K562 (cell line): ENCODE results near the gene TMEM271. TPM values are rescaled to one million over a fixed set of nuclear protein-coding genes. Genes with fewer than 3 reads are reported as not detected.

Experiments used
- ATAC-seq: fragments of 200-7000 bp; cut with Tn5 transposase; 3 replicates; pipeline ENCODE4 v1.9.1; 2020; ENCODE audit warnings: moderate library complexity
- BruUV-seq: library from RNA; stranded (reverse); fragments of 400-500 nt; replicated peaks from 2 replicates; lab custom pipeline; 2021; lab: Mats Ljungman, UMichigan
- CTCF ChIA-PET: fragments of 300-600 bp; formaldehyde crosslinking; extraction: SDS; loops from one replicate; lab custom pipeline; 2021; ENCODE audit warnings: low intra/inter-chr PET ratio; lab: Yijun Ruan, JAX
- POLR2A ChIA-PET: fragments of 300-600, 350-650 bp; sonication (Branson Sonifier 250); formaldehyde crosslinking; extraction: SDS; loops from one replicate; lab custom pipeline; 2021; ENCODE audit warnings: antibody characterized with exemption, inconsistent platforms; lab: Yijun Ruan, JAX
- DNase-seq, 4 experiments: peaks; one replicate each; pipeline versions ENCODE4 v3.0.0 to v3.0.0-alpha.2; 2011 to 2018; ENCODE audit warnings: low spot score in 3 of 4, mixed read lengths in 3 of 4; ENCODE audit errors: extremely low read depth in 1 of 4
- FAIRE-seq: peaks from 2 replicates; lab custom pipeline; 2011; peaks lifted over from hg19 to GRCh38; lab: Jason Lieb, UNC
- H2AFZ ChIP-seq: 2 replicates; pipeline ENCODE4 v1.6.0; 2011; ENCODE audit warnings: low read depth, low read length, control low read depth, inconsistent platforms
- H3K27ac ChIP-seq: fragments of 200-600 bp; 3 replicates; pipeline ENCODE4 v1.8.0; 2011; ENCODE audit warnings: low read depth, mild to moderate bottlenecking, control low read depth, inconsistent platforms, low read length, moderate library complexity, mixed read lengths; ENCODE audit errors: extremely low read depth
- H3K27me3 ChIP-seq, 2 experiments: fragments of 300-600 bp in 1 of 2; 2 replicates in 1 of 2; 3 replicates in 1 of 2; pipeline versions ENCODE4 v1.6.0 to v1.8.0; 2011; ENCODE audit warnings: inconsistent platforms in 2 of 2, low read length in 2 of 2, mild to moderate bottlenecking in 1 of 2, mixed read lengths in 1 of 2, moderate library complexity in 1 of 2; ENCODE audit not compliant: control insufficient read depth in 2 of 2, insufficient read depth in 2 of 2
- H3K36me3 ChIP-seq: fragments of 300-600 bp; 3 replicates; pipeline ENCODE4 v1.8.0; 2011; ENCODE audit warnings: mild to moderate bottlenecking, low read length, inconsistent platforms; ENCODE audit not compliant: control insufficient read depth, insufficient read depth
- H3K4me1 ChIP-seq, 2 experiments: fragments of 200-600 bp in 1 of 2; replicated peaks in 1 of 2; 2 replicates in 1 of 2; 3 replicates in 1 of 2; pipeline versions ENCODE4 v1.5.1 to v1.8.0; 2011; ENCODE audit warnings: inconsistent platforms in 2 of 2, low read length in 2 of 2, mild to moderate bottlenecking in 1 of 2, mixed read lengths in 1 of 2, moderate library complexity in 1 of 2; ENCODE audit not compliant: control insufficient read depth in 2 of 2, insufficient read depth in 2 of 2
- H3K4me2 ChIP-seq: 2 replicates; pipeline ENCODE4 v1.6.1; 2011; ENCODE audit warnings: low read length, control low read depth, inconsistent platforms, mixed read lengths; ENCODE audit not compliant: insufficient read depth
- H3K4me3 ChIP-seq: fragments of 200-600 bp; sonication (generic), shearing (Covaris generic); 2 replicates; pipeline ENCODE4 v1.5.1; 2016; ENCODE audit warnings: control low read depth, inconsistent platforms
- H3K79me2 ChIP-seq: fragments of 200-600 bp; 3 replicates; pipeline ENCODE4 v1.8.0; 2011; ENCODE audit warnings: low read length, inconsistent platforms; ENCODE audit not compliant: control insufficient read depth, insufficient read depth
- H3K9ac ChIP-seq, 2 experiments: 2 replicates each; pipeline versions ENCODE4 v1.6.0 to v1.6.1; 2011; ENCODE audit warnings: low read depth in 2 of 2, low read length in 2 of 2, control low read depth in 1 of 2, inconsistent platforms in 1 of 2, mild to moderate bottlenecking in 1 of 2, mixed read lengths in 1 of 2; ENCODE audit not compliant: insufficient read depth in 1 of 2
- H3K9me1 ChIP-seq: one replicate; pipeline ENCODE4 v1.6.0; 2011; ENCODE audit warnings: inconsistent platforms, mild to moderate bottlenecking, low read length, moderate library complexity; ENCODE audit not compliant: control insufficient read depth, insufficient read depth
- H3K9me3 ChIP-seq: replicated peaks from 2 replicates; pipeline ENCODE4 v1.5.1; 2011; ENCODE audit warnings: low read depth, low read length, inconsistent platforms; ENCODE audit not compliant: control insufficient read depth, insufficient read depth
- H4K20me1 ChIP-seq: replicated peaks from 2 replicates; pipeline ENCODE4 v1.6.1; 2011; ENCODE audit warnings: low read length, inconsistent platforms, mixed read lengths; ENCODE audit not compliant: control insufficient read depth, insufficient read depth
- EZH2 ChIP-seq: IDR thresholded peaks from 2 replicates; pipeline ENCODE4 v1.6.1; 2012; ENCODE audit warnings: low read depth, mild to moderate bottlenecking, inconsistent platforms, low read length, borderline replicate concordance
- NUFIP1 ChIP-seq: fragments of 450-650 bp; IDR thresholded peaks from 2 replicates; pipeline ENCODE4 v1.6.1; 2018; ENCODE audit not compliant: partially characterized antibody
- RBM22 ChIP-seq: fragments of 200-400 bp; formaldehyde crosslinking; IDR thresholded peaks from 2 replicates; pipeline ENCODE4 v1.6.1; 2018; ENCODE audit warnings: low read length, low read depth; ENCODE audit not compliant: poor library complexity, severe bottlenecking
- SRSF7 ChIP-seq: fragments of 200-400 bp; formaldehyde crosslinking; optimal IDR thresholded peaks from 2 replicates; pipeline ENCODE3; 2017; ENCODE audit warnings: mild to moderate bottlenecking, low read depth, low read length
- THRA ChIP-seq: fragments of 450-650 bp; IDR thresholded peaks from 2 replicates; pipeline ENCODE4 v1.6.1; 2017; ENCODE audit warnings: mild to moderate bottlenecking, moderate library complexity
- WGBS: fragments of 100-300 bp; shearing (Covaris generic); methylation state at CpG from one replicate; pipeline ENCODE4 v1.1.6; 2016; ENCODE audit warnings: low coverage, mixed read lengths; ENCODE audit not compliant: insufficient coverage; ENCODE audit errors: missing lambda C conversion rate; 5-methylcytosine and 5-hydroxymethylcytosine counted together
- in situ Hi-C: fragments of 300-500 bp; cut with MboI; formaldehyde crosslinking; loops from 4 replicates; pipeline ENCODE4 v1.15.0; 2018; ENCODE audit warnings: inconsistent platforms, mixed read lengths
- intact Hi-C: fragments of 100-400 bp; cut with micrococcal nuclease; formaldehyde crosslinking; loops from 2 replicates; pipeline ENCODE4 v1.14.2; 2022
- polyA plus RNA-seq, 8 experiments: library from polyadenylated mRNA; depleted of rRNA in 4 of 8; stranded (reverse) in 5 of 8; unstranded in 3 of 8; fragments of >200 nt; fragmentation: Nextera tagmentation in 2 of 8; fragmentation: Illumina TruSeq in 1 of 8; extraction: Ambion mirVana in 2 of 8; extraction: Trizol in 1 of 8; gene quantifications; 2 replicates each; pipeline versions ENCODE4 v1.2.1 to v1.2.3, GENCODE V29; 2011 to 2014; ENCODE audit warnings: inconsistent platforms in 1 of 8, missing spikeins in 1 of 8
- total RNA-seq, 7 experiments: library from RNA; depleted of rRNA in 6 of 7; stranded (reverse); fragments of >200 nt in 6 of 7; fragmentation: Illumina TruSeq in 2 of 7; extraction: Trizol in 2 of 7; gene quantifications; 2 replicates each; pipeline versions ENCODE4 v1.2.1 to v1.2.3, GENCODE V29; 2011 to 2021; ENCODE audit warnings: low replicate concordance in 1 of 7
- TF ChIP-seq, protein P1 (sequence below): fragments of 450-650 bp; IDR thresholded peaks from 2 replicates; pipeline ENCODE4 v1.6.1; 2016; ENCODE audit warnings: antibody characterized with exemption

The TMEM271 gene
- total and polyA plus RNA-seq, 9 of the 15 experiments (the other 6 are each of a cell fraction or from before 2014, with no cell fraction given) = not detected

DNA sequence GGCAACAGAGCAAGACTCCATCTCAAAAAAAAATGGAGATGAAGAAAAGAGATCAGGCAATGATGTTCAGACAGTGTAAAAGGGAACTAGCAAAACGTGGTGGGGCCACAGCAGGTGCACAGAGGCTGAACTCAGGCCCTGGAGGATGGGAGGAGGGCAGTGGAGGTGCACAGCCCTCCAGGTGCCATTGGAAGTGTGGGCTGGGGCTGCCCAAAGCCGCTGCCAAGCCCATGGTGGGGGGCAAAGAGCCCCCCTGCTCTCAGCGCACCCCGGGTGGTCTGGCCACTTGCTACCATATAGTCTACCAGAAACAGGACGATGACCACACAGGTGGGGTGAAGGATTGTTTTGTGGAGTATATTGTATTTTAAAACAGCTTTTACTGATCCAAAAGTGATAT lies 7.1 kb downstream of the TMEM271 start:
- no peak overlapping the region for H3K27ac ChIP-seq
- no TSS peak for BruUV-seq
- no peaks in the 10 kb centered on the region; a peak in 1 of 5 replicates for H3K4me1 ChIP-seq
- H3K27me3 ChIP-seq = peaks cover 0 to 35% of the 10 kb centered on the region in 2 experiments; a peak in 2 of 5 replicates
- intact Hi-C loops = no loop called here
- no peaks in the 10 kb centered on the region for H3K9me1 ChIP-seq
- no peak overlapping the region for H3K4me2 ChIP-seq
- no peak for FAIRE-seq
- TF ChIP-seq RBM22 (no peak), THRA (no peak), SRSF7 (no peak), NUFIP1 (no peak), EZH2 (no peak)
- TF ChIP-seq, protein P1, sequence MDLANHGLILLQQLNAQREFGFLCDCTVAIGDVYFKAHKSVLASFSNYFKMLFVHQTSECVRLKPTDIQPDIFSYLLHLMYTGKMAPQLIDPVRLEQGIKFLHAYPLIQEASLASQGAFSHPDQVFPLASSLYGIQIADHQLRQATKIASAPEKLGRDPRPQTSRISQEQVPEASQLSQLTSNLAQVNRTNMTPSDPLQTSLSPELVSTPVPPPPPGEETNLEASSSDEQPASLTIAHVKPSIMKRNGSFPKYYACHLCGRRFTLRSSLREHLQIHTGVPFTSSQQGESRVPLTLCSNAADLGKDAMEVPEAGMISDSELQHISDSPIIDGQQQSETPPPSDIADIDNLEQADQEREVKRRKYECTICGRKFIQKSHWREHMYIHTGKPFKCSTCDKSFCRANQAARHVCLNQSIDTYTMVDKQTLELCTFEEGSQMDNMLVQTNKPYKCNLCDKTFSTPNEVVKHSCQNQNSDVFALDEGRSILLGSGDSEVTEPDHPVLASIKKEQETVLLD = no peak
- no peak overlapping the region for H3K9ac ChIP-seq
- H3K9me3 ChIP-seq = 0 out of 2 replicates have a peak, but pooled peaks cover 2% of the 10 kb centered on the region
- H3K4me3 ChIP-seq = no peak overlapping the region
- H2AFZ ChIP-seq = no peak overlapping the region
- in situ Hi-C loops = no loop called here
- WGBS = 0% methylated on average over 5 of the region's 5 CpGs
- H4K20me1 ChIP-seq = no peaks in the 10 kb centered on the region
- no peaks in the 10 kb centered on the region for H3K36me3 ChIP-seq
- no peak for ATAC-seq
- POLR2A ChIA-PET = interaction anchor here (0.7 kb wide), 1 partner anchor 23 kb away, joined by 3 read pairs; no protein-coding TSS in a partner anchor
- DNase-seq = no peak
- CTCF ChIA-PET = no interaction called here
- no peaks in the 10 kb centered on the region for H3K79me2 ChIP-seq
